ENCODE measurements around the gene CGB8. TPM values are rescaled to one million over a fixed set of nuclear protein-coding genes. Genes with fewer than 3 reads are reported as not detected.

The CGB8 gene
- total RNA-seq, result not detected in 2 replicates

GRCh38 chr19:49049011-49049410, at the start of gene CGB8:
CGB8 (minus strand) TSS chr19:49049111; CDS start chr19:49048739, 372 bp downstream.

DNA sequence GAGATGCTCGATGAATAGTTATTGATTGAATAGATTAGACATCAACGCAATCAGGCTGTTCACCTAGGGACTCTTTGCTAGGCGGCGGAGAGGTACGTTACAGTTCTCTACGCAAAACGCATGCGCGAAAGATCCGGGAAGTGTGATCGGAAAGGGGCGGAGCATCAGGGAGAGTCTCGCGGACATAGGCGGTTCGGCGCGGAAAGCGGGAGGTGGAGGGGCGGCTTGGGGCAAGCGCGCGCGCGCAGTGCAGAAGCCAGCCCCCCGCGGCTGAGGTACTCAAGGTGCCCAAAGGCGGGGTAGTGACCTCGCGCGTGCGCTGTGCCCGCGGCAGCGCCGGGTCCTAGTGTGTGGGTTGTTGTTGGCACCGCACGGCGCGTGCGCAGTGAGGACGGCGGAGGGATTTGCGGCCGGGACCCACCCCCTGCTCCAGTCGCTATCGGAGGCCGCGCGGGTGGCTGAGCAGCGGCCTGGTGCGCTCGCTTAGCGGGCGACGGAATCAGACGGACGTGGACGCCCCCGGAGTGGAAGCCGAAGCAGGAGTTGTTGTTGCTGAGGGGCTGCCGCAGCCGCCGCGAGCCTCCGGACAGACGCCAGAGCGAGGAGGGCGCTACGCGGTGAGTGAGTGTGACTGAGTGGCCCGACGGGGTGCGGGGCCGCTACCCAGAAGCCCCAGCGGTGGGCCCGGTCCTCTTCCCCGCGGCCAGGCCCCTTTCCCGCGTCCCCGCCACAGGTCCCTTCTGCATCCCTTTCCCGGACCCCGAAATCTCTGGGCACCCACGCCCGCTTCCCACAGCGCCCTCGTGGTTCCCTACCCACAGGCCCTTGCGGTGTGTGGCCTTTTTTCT, 36.3 kb upstream of the CGB8 start, which contains the start of gene SNRNP70:
Gene SNRNP70, plus strand, starts transcription at position 432 of the 848 bp plus-strand sequence. CDS start 964 bp downstream, outside the sequence.

GRCh38 chr19:49064768-49065611, 16.1 kb upstream of the CGB8 start, which contains the start of gene NTF4:
NTF4 (minus strand) TSS chr19:49064818; CDS start chr19:49061997, 2,821 bp downstream.

GRCh38 chr19:49057636-49058234, 8.8 kb upstream of the CGB8 start, which contains the start of gene CGB7:
CGB7 (minus strand) TSS chr19:49057749; CDS start chr19:49055375, 2,374 bp downstream.

DNA sequence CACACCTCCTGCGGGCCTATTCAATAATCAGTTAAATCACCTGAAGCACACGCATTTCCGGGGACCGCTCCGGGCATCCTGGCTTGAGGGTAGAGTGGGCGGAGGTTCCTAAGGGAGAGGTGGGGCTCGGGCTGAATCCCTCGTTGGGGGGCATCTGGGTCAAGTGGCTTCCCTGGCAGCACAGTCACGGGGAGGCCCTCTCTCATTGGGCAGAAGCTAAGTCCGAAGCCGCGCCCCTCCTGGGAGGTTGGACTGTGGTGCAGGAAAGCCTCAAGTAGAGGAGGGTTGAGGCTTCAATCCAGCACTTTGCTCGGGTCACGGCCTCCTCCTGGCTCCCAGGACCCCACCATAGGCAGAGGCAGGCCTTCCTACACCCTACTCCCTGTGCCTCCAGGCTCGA, 5.4 kb downstream of the CGB8 start, which contains the start of gene CGB5:
Gene CGB5, plus strand, starts transcription at position 301 of the 400 bp plus-strand sequence. CDS start 362 bp downstream, outside the sequence.

GRCh38 chr19:49036815-49037214, 12.1 kb downstream of the CGB8 start, which contains the start of gene CGB1:
CGB1 (minus strand) TSS chr19:49036895; CDS start chr19:49036711, 184 bp downstream.

GRCh38 chr19:49031642-49032301, 17.1 kb downstream of the CGB8 start, which contains the start of gene CGB2:
CGB2 (plus strand) TSS chr19:49031890; CDS start chr19:49032096, 206 bp downstream.

GRCh38 chr19:49024233-49024632, 24.7 kb downstream of the CGB8 start, which contains the start of gene CGB3:
CGB3 (minus strand) TSS chr19:49024333; CDS start chr19:49023971, 362 bp downstream.

DNA sequence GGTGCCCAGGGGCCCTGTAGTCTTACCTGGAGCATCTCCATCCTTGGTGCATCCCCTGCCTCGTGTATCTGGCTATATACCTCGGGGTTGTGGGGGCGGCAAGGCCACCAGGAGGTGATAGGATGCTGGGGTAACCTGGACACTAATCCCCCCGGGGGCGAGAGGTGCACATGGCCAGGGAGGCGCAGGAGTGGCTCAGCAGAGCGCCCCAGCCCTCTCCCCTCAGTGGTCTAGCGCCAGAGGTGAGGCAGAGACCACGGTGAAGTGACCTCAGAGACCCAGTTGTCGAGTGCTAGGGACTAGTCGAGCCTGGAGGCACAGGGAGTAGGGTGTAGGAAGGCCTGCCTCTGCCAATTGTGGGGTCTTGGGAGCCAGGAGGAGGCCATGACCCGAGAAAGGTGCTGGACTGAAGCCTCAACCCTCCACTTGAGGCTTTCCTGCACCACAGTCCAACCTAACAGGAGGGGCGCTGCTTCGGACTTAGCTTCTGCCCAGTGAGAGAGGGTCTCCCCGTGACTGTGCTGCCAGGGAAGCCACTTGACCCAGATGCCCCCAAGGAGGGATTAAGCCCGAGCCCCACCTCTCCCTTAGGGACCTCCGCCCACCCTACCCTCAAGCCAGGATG, 31.8 kb downstream of the CGB8 start, which contains the start of gene LHB:
Gene LHB, minus strand, starts transcription at position 51 of the 625 bp plus-strand sequence. Its CDS starts 10 bp downstream, at position 41.

Other genes with a start within 250 kb of the CGB8 start
- gene BCAT2, start 238.1 kb downstream of the CGB8 start, total RNA-seq, result 25.0 and 27.4 TPM in 2 replicates
- gene HSD17B14, start 212.6 kb downstream of the CGB8 start, total RNA-seq, result 1.2 and 4.5 TPM in 2 replicates
- gene PLEKHA4, start 180.5 kb downstream of the CGB8 start, total RNA-seq, result 17.2 and 18.3 TPM in 2 replicates
- gene PPP1R15A, start 176.7 kb downstream of the CGB8 start, total RNA-seq, result 57.1 and 97.7 TPM in 2 replicates
- gene TULP2, start 150.4 kb downstream of the CGB8 start, total RNA-seq, result under 0.01 TPM in 1 of 2 replicates, not detected in the other
- 169 and 221 TPM in 2 replicates for gene NUCB1, start 148.8 kb downstream of the CGB8 start, total RNA-seq
- 0.12 TPM in 1 of 2 replicates, not detected in the other for gene DHDH, start 115.4 kb downstream of the CGB8 start, total RNA-seq
- gene BAX, start 94.2 kb downstream of the CGB8 start, total RNA-seq, result 48.5 and 68.4 TPM in 2 replicates
- 2,006 and 2,638 TPM in 2 replicates for gene FTL, start 83.8 kb downstream of the CGB8 start, total RNA-seq
- gene GYS1, start 55.8 kb downstream of the CGB8 start, total RNA-seq, result 32.5 and 37.1 TPM in 2 replicates
- gene RUVBL2, start 55.2 kb downstream of the CGB8 start, total RNA-seq, result 190 and 270 TPM in 2 replicates
- not detected in 2 replicates for gene LHB, start 32.0 kb downstream of the CGB8 start, total RNA-seq
- not detected in 2 replicates for gene CGB3, start 24.8 kb downstream of the CGB8 start, total RNA-seq
- not detected in 2 replicates for gene CGB2, start 17.2 kb downstream of the CGB8 start, total RNA-seq
- not detected in 2 replicates for gene CGB1, start 12.2 kb downstream of the CGB8 start, total RNA-seq
- not detected in 2 replicates for gene CGB5, start 5.3 kb downstream of the CGB8 start, total RNA-seq
- gene CGB7, start 8.6 kb upstream of the CGB8 start, total RNA-seq, result not detected in 2 replicates
- gene NTF4, start 15.7 kb upstream of the CGB8 start, total RNA-seq, result not detected in 2 replicates
- gene KCNA7, start 23.6 kb upstream of the CGB8 start, total RNA-seq, result not detected in 2 replicates
- 143 and 151 TPM in 2 replicates for gene SNRNP70, start 36.3 kb upstream of the CGB8 start, total RNA-seq
- gene LIN7B, start 65.3 kb upstream of the CGB8 start, total RNA-seq, result 13.0 and 15.6 TPM in 2 replicates
- 1.1 and 1.2 TPM in 2 replicates for gene C19orf73, start 70.0 kb upstream of the CGB8 start, total RNA-seq
- 1.8 and 2.1 TPM in 2 replicates for gene PPFIA3, start 70.4 kb upstream of the CGB8 start, total RNA-seq
- gene HRC, start 106.3 kb upstream of the CGB8 start, total RNA-seq, result 0.26 and 1.2 TPM in 2 replicates
- 20.5 and 33.0 TPM in 2 replicates for gene TRPM4, start 108.7 kb upstream of the CGB8 start, total RNA-seq